HEK293 (cell line): Measurements from ENCODE around the gene C16orf92.

ENCODE experiments used
- CTCF ChIA-PET: fragments of 350-600 bp; formaldehyde crosslinking; extraction: SDS; loops from one replicate; lab custom pipeline; 2021; ENCODE audit warnings: antibody characterized with exemption; lab: Yijun Ruan, JAX
- POLR2A ChIA-PET: fragments of 300-600 bp; formaldehyde crosslinking; extraction: SDS; loops from one replicate; lab custom pipeline; 2020; ENCODE audit warnings: antibody characterized with exemption, inconsistent platforms; lab: Yijun Ruan, JAX
- H3K27ac ChIP-seq: fragments of 200-500 bp; sonication (Bioruptor generic); 2 replicates; pipeline ENCODE4 v1.5.1; 2014; ENCODE audit warnings: low read depth, low read length, control low read depth, inconsistent platforms; ENCODE audit errors: extremely low read depth
- H3K36me3 ChIP-seq, 2 experiments: fragments of 200-500 bp in 1 of 2; sonication (Bioruptor generic) in 1 of 2; 1 replicate in 1 of 2; 2 replicates in 1 of 2; pipeline ENCODE4 v1.5.1; 2014 to 2017; ENCODE audit warnings: inconsistent platforms in 2 of 2, low read length in 2 of 2; ENCODE audit not compliant: control insufficient read depth in 2 of 2, insufficient read depth in 1 of 2
- H3K4me1 ChIP-seq: fragments of 200-500 bp; sonication (Bioruptor generic); 2 replicates; pipeline ENCODE4 v1.5.1; 2014; ENCODE audit warnings: mild to moderate bottlenecking, low read length, inconsistent platforms; ENCODE audit not compliant: control insufficient read depth, insufficient read depth
- H3K4me3 ChIP-seq: 2 replicates; pipeline ENCODE4 v1.5.1; 2011; ENCODE audit warnings: low read depth, mild to moderate bottlenecking, control low read depth, low read length, moderate library complexity
- H3K9me3 ChIP-seq: fragments of 200-500 bp; sonication (Bioruptor generic); 2 replicates; pipeline ENCODE4 v1.5.1; 2014; ENCODE audit warnings: low read depth, low read length, inconsistent platforms; ENCODE audit not compliant: control insufficient read depth, insufficient read depth
- EGR2 ChIP-seq: fragments of 450-650 bp; formaldehyde crosslinking; IDR thresholded peaks from 2 replicates; pipeline ENCODE4 v1.5.1; 2016; ENCODE audit warnings: low read depth, missing biosample characterization, missing genetic modification characterization
- GLI4 ChIP-seq: fragments of 450-650 bp; formaldehyde crosslinking; IDR thresholded peaks from 2 replicates; pipeline ENCODE4 v1.5.1; 2016; ENCODE audit warnings: missing biosample characterization, missing genetic modification characterization
- GLIS2 ChIP-seq: fragments of 450-650 bp; formaldehyde crosslinking; IDR thresholded peaks from 2 replicates; pipeline ENCODE4 v1.5.1; 2016; ENCODE audit warnings: missing biosample characterization, missing genetic modification characterization
- HOXA7 ChIP-seq: sonication (generic); formaldehyde crosslinking; IDR thresholded peaks from 2 replicates; pipeline ENCODE4 v1.8.1; 2022; ENCODE audit warnings: missing genetic modification reagents, borderline replicate concordance
- SCRT2 ChIP-seq: fragments of 450-650 bp; formaldehyde crosslinking; IDR thresholded peaks from 2 replicates; pipeline ENCODE4 v1.5.1; 2016; ENCODE audit warnings: missing biosample characterization, missing genetic modification characterization
- SP2 ChIP-seq: fragments of 450-650 bp; formaldehyde crosslinking; IDR thresholded peaks from 2 replicates; pipeline ENCODE4 v1.5.1; 2016; ENCODE audit warnings: missing biosample characterization, missing genetic modification characterization
- ZBTB48 ChIP-seq: fragments of 450-650 bp; formaldehyde crosslinking; IDR thresholded peaks from 2 replicates; pipeline ENCODE4 v1.5.1; 2016; ENCODE audit warnings: missing biosample characterization, missing genetic modification characterization
- ZIC2 ChIP-seq: fragments of 450-650 bp; formaldehyde crosslinking; IDR thresholded peaks from 2 replicates; pipeline ENCODE4 v1.5.1; 2016; ENCODE audit warnings: missing biosample characterization, missing genetic modification characterization
- ZNF112 ChIP-seq: fragments of 450-650 bp; formaldehyde crosslinking; IDR thresholded peaks from 2 replicates; pipeline ENCODE4 v1.5.0; 2017; ENCODE audit warnings: missing biosample characterization, missing genetic modification characterization
- ZNF174 ChIP-seq: fragments of 450-650 bp; formaldehyde crosslinking; IDR thresholded peaks from 2 replicates; pipeline ENCODE4 v1.5.0; 2017; ENCODE audit warnings: missing biosample characterization, mild to moderate bottlenecking, missing genetic modification characterization
- ZNF23 ChIP-seq: fragments of 450-650 bp; formaldehyde crosslinking; IDR thresholded peaks from 2 replicates; pipeline ENCODE4 v1.5.1; 2016; ENCODE audit warnings: missing biosample characterization, missing genetic modification characterization, borderline replicate concordance
- ZNF266 ChIP-seq: fragments of 450-650 bp; formaldehyde crosslinking; IDR thresholded peaks from 2 replicates; pipeline ENCODE4 v1.5.1; 2016; ENCODE audit warnings: missing biosample characterization, missing genetic modification characterization, low read depth
- ZNF274 ChIP-seq, 2 experiments: fragments of 200-500 bp in 1 of 2; fragments of 450-650 bp in 1 of 2; sonication (Bioruptor generic) in 1 of 2; formaldehyde crosslinking in 1 of 2; IDR thresholded peaks; 2 replicates each; pipeline versions ENCODE4 v1.5.1 to v1.6.1; 2014 to 2016; ENCODE audit warnings: borderline replicate concordance in 1 of 2, inconsistent platforms in 1 of 2, low read length in 1 of 2, missing biosample characterization in 1 of 2, missing genetic modification characterization in 1 of 2
- ZNF292 ChIP-seq: fragments of 450-650 bp; formaldehyde crosslinking; IDR thresholded peaks from 2 replicates; pipeline ENCODE4 v1.5.1; 2016; ENCODE audit warnings: low read depth, missing biosample characterization, missing genetic modification characterization, borderline replicate concordance
- ZNF311 ChIP-seq: fragments of 450-650 bp; formaldehyde crosslinking; IDR thresholded peaks from 2 replicates; pipeline ENCODE4 v1.5.1; 2017; ENCODE audit warnings: missing biosample characterization, missing genetic modification characterization, borderline replicate concordance
- ZNF514 ChIP-seq: fragments of 450-650 bp; formaldehyde crosslinking; IDR thresholded peaks from 2 replicates; pipeline ENCODE4 v1.5.1; 2016; ENCODE audit warnings: missing biosample characterization, missing genetic modification characterization
- ZNF600 ChIP-seq: fragments of 450-650 bp; formaldehyde crosslinking; IDR thresholded peaks from 2 replicates; pipeline ENCODE4 v1.5.1; 2016; ENCODE audit warnings: missing biosample characterization, missing genetic modification characterization
- ZNF639 ChIP-seq: fragments of 450-650 bp; formaldehyde crosslinking; IDR thresholded peaks from 2 replicates; pipeline ENCODE4 v1.5.1; 2016; ENCODE audit warnings: missing biosample characterization, missing genetic modification characterization
- ZNF792 ChIP-seq: fragments of 450-650 bp; formaldehyde crosslinking; IDR thresholded peaks from 2 replicates; pipeline ENCODE4 v1.5.1; 2016; ENCODE audit warnings: missing biosample characterization, missing genetic modification characterization
- ZSCAN5A ChIP-seq: fragments of 450-650 bp; formaldehyde crosslinking; IDR thresholded peaks from 2 replicates; pipeline ENCODE4 v1.5.1; 2016; ENCODE audit warnings: missing biosample characterization, missing genetic modification characterization
- TF ChIP-seq, protein P1 (sequence below): IDR thresholded peaks from 2 replicates; pipeline ENCODE4 v1.6.1; 2011; ENCODE audit warnings: mild to moderate bottlenecking, low read depth, low read length, borderline replicate concordance
- TF ChIP-seq, protein P2 (sequence below): fragments of 450-650 bp; formaldehyde crosslinking; IDR thresholded peaks from 2 replicates; pipeline ENCODE4 v1.5.1; 2016; ENCODE audit warnings: missing biosample characterization, missing genetic modification characterization

Gene C16orf92

GRCh38 chr16:30003670-30004423 lies 19.2 kb upstream of the C16orf92 start:
- H3K9me3 ChIP-seq = no peaks in the 10 kb centered on the region
- H3K4me3 ChIP-seq = no peak overlapping the region
- H3K4me1 ChIP-seq = no peaks in the 10 kb centered on the region
- ChIA-PET CTCF (interaction anchor here (0.7 to 1.0 kb wide), 3 partner anchors 51 to 305 kb away, joined by 3 to 4 read pairs (median 3); no protein-coding TSS in a partner anchor), POLR2A (interaction anchor here (0.9 to 2.0 kb wide), 3 partner anchors 7 to 30 kb away, joined by 3 to 9 read pairs (median 5); partner anchors contain the start of gene TAOK2)
- H3K36me3 ChIP-seq = peaks cover 0 to 74% of the 10 kb centered on the region in 2 experiments; a peak in 2 of 3 replicates
- no peak for TF ChIP-seq ZNF311
- TF ChIP-seq GLIS2 = peak; percentile 48
- peak; percentile 90 for TF ChIP-seq ZIC2 (tag by site-specific recombination)
- no peak for TF ChIP-seq ZNF274 (IDR thresholded peaks at IDR 0.05; ENCODE audit: low read length)
- no peak for TF ChIP-seq ZNF274 (tag by site-specific recombination; IDR thresholded peaks at IDR 0.05; ENCODE audit: borderline replicate concordance)
- no peak for TF ChIP-seq ZNF792 (tag by site-specific recombination)
- TF ChIP-seq ZSCAN5A (tag by site-specific recombination) = no peak
- TF ChIP-seq, all 188 proteins: peak for 2
- H3K27ac ChIP-seq = 0 out of 2 replicates have a peak overlapping the region, but pooled peaks have one; percentile 11

- H3K4me3 ChIP-seq = no peak overlapping the region
- H3K36me3 ChIP-seq = peaks cover 0 to 69% of the 10 kb centered on the region in 2 experiments; a peak in 2 of 3 replicates
- TF ChIP-seq, protein P1, sequence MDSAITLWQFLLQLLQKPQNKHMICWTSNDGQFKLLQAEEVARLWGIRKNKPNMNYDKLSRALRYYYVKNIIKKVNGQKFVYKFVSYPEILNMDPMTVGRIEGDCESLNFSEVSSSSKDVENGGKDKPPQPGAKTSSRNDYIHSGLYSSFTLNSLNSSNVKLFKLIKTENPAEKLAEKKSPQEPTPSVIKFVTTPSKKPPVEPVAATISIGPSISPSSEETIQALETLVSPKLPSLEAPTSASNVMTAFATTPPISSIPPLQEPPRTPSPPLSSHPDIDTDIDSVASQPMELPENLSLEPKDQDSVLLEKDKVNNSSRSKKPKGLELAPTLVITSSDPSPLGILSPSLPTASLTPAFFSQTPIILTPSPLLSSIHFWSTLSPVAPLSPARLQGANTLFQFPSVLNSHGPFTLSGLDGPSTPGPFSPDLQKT = no peak
- TF ChIP-seq SP2 (tag by site-specific recombination) (peak; percentile 21; the same call in 1 of the 2 replicates), ZNF112 (no peak), ZNF266 (tag by site-specific recombination) (no peak), ZNF600 (tag by site-specific recombination) (peak; percentile 60), ZNF23 (no peak)
- TF ChIP-seq, protein P2, sequence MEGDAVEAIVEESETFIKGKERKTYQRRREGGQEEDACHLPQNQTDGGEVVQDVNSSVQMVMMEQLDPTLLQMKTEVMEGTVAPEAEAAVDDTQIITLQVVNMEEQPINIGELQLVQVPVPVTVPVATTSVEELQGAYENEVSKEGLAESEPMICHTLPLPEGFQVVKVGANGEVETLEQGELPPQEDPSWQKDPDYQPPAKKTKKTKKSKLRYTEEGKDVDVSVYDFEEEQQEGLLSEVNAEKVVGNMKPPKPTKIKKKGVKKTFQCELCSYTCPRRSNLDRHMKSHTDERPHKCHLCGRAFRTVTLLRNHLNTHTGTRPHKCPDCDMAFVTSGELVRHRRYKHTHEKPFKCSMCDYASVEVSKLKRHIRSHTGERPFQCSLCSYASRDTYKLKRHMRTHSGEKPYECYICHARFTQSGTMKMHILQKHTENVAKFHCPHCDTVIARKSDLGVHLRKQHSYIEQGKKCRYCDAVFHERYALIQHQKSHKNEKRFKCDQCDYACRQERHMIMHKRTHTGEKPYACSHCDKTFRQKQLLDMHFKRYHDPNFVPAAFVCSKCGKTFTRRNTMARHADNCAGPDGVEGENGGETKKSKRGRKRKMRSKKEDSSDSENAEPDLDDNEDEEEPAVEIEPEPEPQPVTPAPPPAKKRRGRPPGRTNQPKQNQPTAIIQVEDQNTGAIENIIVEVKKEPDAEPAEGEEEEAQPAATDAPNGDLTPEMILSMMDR (tag by site-specific recombination) = no peak
- peak overlapping the region; percentile 11; the same call in 1 of the 2 replicates for H3K27ac ChIP-seq
- H3K4me1 ChIP-seq = no peaks in the 10 kb centered on the region
- ChIA-PET CTCF (interaction anchor here (0.7 to 1.0 kb wide), 4 partner anchors 51 to 306 kb away, joined by 3 to 4 read pairs (median 3); no protein-coding TSS in a partner anchor), POLR2A (interaction anchor here (0.7 to 2.0 kb wide), 3 partner anchors 8 to 720 kb away, joined by 3 to 9 read pairs (median 4); partner anchors contain the start of gene TAOK2)
- no peaks in the 10 kb centered on the region for H3K9me3 ChIP-seq
Measured at GRCh38 chr16:30004424-30004776, 18.6 kb upstream of the C16orf92 start.

DNA sequence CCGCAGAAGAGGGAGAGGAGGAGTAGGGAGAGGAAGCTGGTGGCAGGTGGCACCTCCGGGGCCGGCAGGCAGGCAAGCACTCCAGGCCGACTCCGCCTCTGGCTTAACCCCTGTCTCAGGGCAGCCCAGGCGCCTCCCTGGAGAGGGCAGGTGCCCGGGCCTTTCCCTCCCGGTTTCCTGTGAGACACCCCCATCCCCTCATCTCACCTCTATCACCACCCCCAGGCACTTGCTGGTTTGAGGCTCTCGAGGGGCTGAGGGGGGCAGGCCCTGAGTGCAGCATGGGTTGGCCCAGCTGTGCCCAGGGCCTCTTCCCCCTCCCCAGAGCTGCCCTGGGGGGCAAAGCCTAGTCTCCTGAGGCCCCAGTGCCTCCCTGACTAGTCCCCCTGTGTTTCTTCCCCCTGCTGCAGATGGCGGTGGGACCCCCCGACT lies 18.2 kb upstream of the C16orf92 start:
- Histone ChIP-seq H3K9me3 (no peaks in the 10 kb centered on the region), H3K4me3 (no peak overlapping the region), H3K27ac (peak overlapping the region; percentile 11; the same call in 1 of the 2 replicates), H3K36me3 (peaks cover 0 to 65% of the 10 kb centered on the region in 2 experiments; a peak in 2 of 3 replicates), H3K4me1 (no peaks in the 10 kb centered on the region)
- CTCF ChIA-PET = interaction anchor here (0.6 to 1.0 kb wide), 3 partner anchors 38 to 156 kb away, joined by 3 to 4 read pairs (median 3); no protein-coding TSS in a partner anchor
- POLR2A ChIA-PET = interaction anchor here (0.7 to 2.0 kb wide), 4 partner anchors 8 to 720 kb away, joined by 3 to 9 read pairs (median 6); partner anchors contain the start of gene TAOK2
- TF ChIP-seq ZNF639 (tag by site-specific recombination) (no peak), GLI4 (tag by site-specific recombination) (no peak), HOXA7 (CRISPR knock-in tag) (no peak), ZNF514 (tag by site-specific recombination) (no peak), ZBTB48 (tag by site-specific recombination) (no peak), EGR2 (tag by site-specific recombination) (no peak), ZNF292 (no peak), SCRT2 (tag by site-specific recombination) (no peak), ZNF174 (no peak)
